ENCODE results near the gene DUS4L. TPM values are rescaled to one million over a fixed set of nuclear protein-coding genes. Genes with fewer than 3 reads are reported as not detected.

Gene DUS4L
- total and polyA plus RNA-seq, 2 donors (not counting 3 experiments of a cell fraction or from before 2014, with no cell fraction given) = 2.5 to 9.6 TPM

GRCh38 chr7:107573537-107573936, 9.8 kb downstream of the DUS4L start:
- ChIA-PET POLR2A (no interaction called here), CTCF (interaction anchor here (0.9 kb wide), 1 partner anchor 110 kb away, joined by 3 read pairs; no protein-coding TSS in a partner anchor)
- Histone ChIP-seq H3K27me3 (ENCODE audit: control insufficient read depth in 2 of 2, insufficient read depth in 2 of 2, low read length in 2 of 2) (no peaks in the 10 kb centered on the region), H3K79me2 (ENCODE audit: control insufficient read depth, insufficient read depth, low read length) (peaks cover 3% of the 10 kb centered on the region), H3K4me2 (ENCODE audit: insufficient read depth, low read length) (no peak overlapping the region), H3K36me3 (ENCODE audit: control insufficient read depth in 2 of 2, extremely low read depth in 1 of 2, insufficient read depth in 2 of 2, low read length in 2 of 2) (no peaks in the 10 kb centered on the region), H2AFZ (ENCODE audit: low read depth, low read length) (no peak overlapping the region), H3K9ac (replicated peaks; ENCODE audit: extremely low read depth, insufficient read depth, low read length) (no peak overlapping the region), H3K9me1 (replicated peaks; ENCODE audit: control insufficient read depth, extremely low read depth, insufficient read depth, low read length) (no peaks in the 10 kb centered on the region), H3K4me3 (replicated peaks in 1 of 3; ENCODE audit: insufficient read depth in 1 of 3, low read depth in 1 of 3, low read length in 3 of 3) (no peak overlapping the region), H3K9me3 (replicated peaks; ENCODE audit: control insufficient read depth, insufficient read depth, low read length) (no peaks in the 10 kb centered on the region), H4K20me1 (replicated peaks; ENCODE audit: control insufficient read depth, extremely low read depth, insufficient read depth, low read length) (no peaks in the 10 kb centered on the region), H3K27ac (ENCODE audit: insufficient read depth, low read depth, low read length) (no peak overlapping the region), H3K4me1 (ENCODE audit: control insufficient read depth, extremely low read depth, insufficient read depth, low read length) (no peaks in the 10 kb centered on the region)
- dilution Hi-C loops (cut with MboI; ENCODE audit: extremely low pct_ligation_motif_present, low sequenced_read_pairs) = no loop called here
- FAIRE-seq (no peak), DNase-seq (ENCODE audit: low read depth, low spot score) (no peak)
- no TSS peak for BruUV-seq (replicated peaks)
- intact Hi-C loops (cut with micrococcal nuclease) = no loop called here
- TF ChIP-seq EZH2 (IDR thresholded peaks at IDR 0.05; ENCODE audit: borderline replicate concordance, low read depth, low read length, severe bottlenecking) (no peak), CTCF (IDR thresholded peaks at IDR 0.05; ENCODE audit: extremely low read depth in 1 of 2, insufficient read depth in 1 of 2, low read depth in 1 of 2, low read length in 2 of 2) (no peak), FOS (IDR thresholded peaks at IDR 0.05; ENCODE audit: borderline replicate concordance, insufficient read depth, low read length) (no peak), MYC (IDR thresholded peaks at IDR 0.05; ENCODE audit: low read depth, low read length) (no peak), MAX (IDR thresholded peaks at IDR 0.05; ENCODE audit: insufficient read depth, insufficient read length) (no peak)

- Histone ChIP-seq H3K27me3 (ENCODE audit: control insufficient read depth in 2 of 2, insufficient read depth in 2 of 2, low read length in 2 of 2) (no peaks in the 10 kb centered on the region), H4K20me1 (replicated peaks; ENCODE audit: control insufficient read depth, extremely low read depth, insufficient read depth, low read length) (no peaks in the 10 kb centered on the region), H3K4me1 (ENCODE audit: control insufficient read depth, extremely low read depth, insufficient read depth, low read length) (peaks cover 24% of the 10 kb centered on the region), H3K4me2 (ENCODE audit: insufficient read depth, low read length) (peak overlapping the region; percentile 92), H3K9ac (replicated peaks; ENCODE audit: extremely low read depth, insufficient read depth, low read length) (peak overlapping the region; percentile 98), H3K9me3 (replicated peaks; ENCODE audit: control insufficient read depth, insufficient read depth, low read length) (no peaks in the 10 kb centered on the region), H3K9me1 (replicated peaks; ENCODE audit: control insufficient read depth, extremely low read depth, insufficient read depth, low read length) (no peaks in the 10 kb centered on the region), H3K36me3 (ENCODE audit: control insufficient read depth in 2 of 2, extremely low read depth in 1 of 2, insufficient read depth in 2 of 2, low read length in 2 of 2) (peaks cover 0 to 4% of the 10 kb centered on the region in 2 experiments), H2AFZ (ENCODE audit: low read depth, low read length) (peak overlapping the region; percentile 61), H3K27ac (ENCODE audit: insufficient read depth, low read depth, low read length) (peak overlapping the region; percentile 95), H3K79me2 (ENCODE audit: control insufficient read depth, insufficient read depth, low read length) (peaks cover 51% of the 10 kb centered on the region), H3K4me3 (replicated peaks in 1 of 3; ENCODE audit: insufficient read depth in 1 of 3, low read depth in 1 of 3, low read length in 3 of 3) (peak overlapping the region; percentile 74 to 99 (median 99))
- ChIA-PET CTCF (interaction anchor here (1.2 kb wide), 1 partner anchor 164 kb away, joined by 3 read pairs; the partner anchor contains the start of gene CBLL1), POLR2A (interaction anchor here (0.7 kb wide), 1 partner anchor 17 kb away, joined by 3 read pairs; no protein-coding TSS in a partner anchor)
- no peak for TF ChIP-seq CTCF (IDR thresholded peaks at IDR 0.05; ENCODE audit: extremely low read depth in 1 of 2, insufficient read depth in 1 of 2, low read depth in 1 of 2, low read length in 2 of 2)
- no peak for TF ChIP-seq EZH2 (IDR thresholded peaks at IDR 0.05; ENCODE audit: borderline replicate concordance, low read depth, low read length, severe bottlenecking)
- TF ChIP-seq POLR2A (IDR thresholded peaks at IDR 0.05; ENCODE audit: low read depth, low read length) = no peak
- TF ChIP-seq GATA2 (IDR thresholded peaks at IDR 0.05; ENCODE audit: insufficient read depth, insufficient read length, low read depth, low read length) = no peak
- no peak for TF ChIP-seq POLR2AphosphoS5 (IDR thresholded peaks at IDR 0.05; ENCODE audit: insufficient read depth, low read depth, low read length)
- dilution Hi-C loops (cut with MboI; ENCODE audit: extremely low pct_ligation_motif_present, low sequenced_read_pairs) (no loop called here), intact Hi-C loops (cut with micrococcal nuclease) (loop anchor here (1.0 kb wide), 1 partner anchor 14 kb away; no protein-coding TSS in a partner anchor)
- FAIRE-seq (peak; percentile 54), DNase-seq (ENCODE audit: low read depth, low spot score) (no peak)
- BruUV-seq (replicated peaks) = TSS peak; percentile 73
Observed at GRCh38 chr7:107579554-107579884, 15.7 kb downstream of the DUS4L start.

All from endothelial cell of umbilical vein (primary cell).